DMS79 treated with DMSO at 0.1 percent for 48 hours (cell line): ENCODE results near the gene DCBLD2.

ENCODE experiments used
- DNase-seq: peaks from one replicate; lab custom pipeline; 2025; lab: John Stamatoyannopoulos, UW

Gene DCBLD2

GRCh38 chr3:98768961-98769360 lies 132.5 kb downstream of the DCBLD2 start:
- DNase-seq = no peak

- no peak for DNase-seq
Measured at GRCh38 chr3:98766924-98767323, 134.6 kb downstream of the DCBLD2 start.

- DNase-seq = no peak
Measured at GRCh38 chr3:98765721-98766120, 135.8 kb downstream of the DCBLD2 start.

GRCh38 chr3:98764472-98764884 lies 137.0 kb downstream of the DCBLD2 start:
- no peak for DNase-seq

GRCh38 chr3:98763819-98764418 lies 137.6 kb downstream of the DCBLD2 start:
- no peak for DNase-seq

GRCh38 chr3:98763076-98763475 lies 138.4 kb downstream of the DCBLD2 start, which contains the start of gene ST3GAL6:
TSS of gene ST3GAL6 (plus strand) at chr3:98763340. CDS start at chr3:98768441, 5,101 bp downstream.
- no peak for DNase-seq

GRCh38 chr3:98761643-98762229 lies 139.8 kb downstream of the DCBLD2 start:
- no peak for DNase-seq

- no peak for DNase-seq
Measured at GRCh38 chr3:98759629-98760028, 141.9 kb downstream of the DCBLD2 start.

GRCh38 chr3:98755601-98756000 lies 145.9 kb downstream of the DCBLD2 start:
- DNase-seq = no peak

- DNase-seq = no peak
Measured at GRCh38 chr3:98754483-98754882, 147.0 kb downstream of the DCBLD2 start.

- no peak for DNase-seq
Measured at GRCh38 chr3:98750276-98750919, 151.1 kb downstream of the DCBLD2 start.

GRCh38 chr3:98746882-98747281 lies 154.6 kb downstream of the DCBLD2 start:
- DNase-seq = no peak

GRCh38 chr3:98746122-98746521 lies 155.4 kb downstream of the DCBLD2 start:
- no peak for DNase-seq
